Kasumi-1 (cell line): Measurements from ENCODE around the gene BNIPL.

Experiments
- DNase-seq, 2 experiments: peaks; one replicate each; lab custom pipeline; 2025; lab: John Stamatoyannopoulos, UW

Gene BNIPL

DNA sequence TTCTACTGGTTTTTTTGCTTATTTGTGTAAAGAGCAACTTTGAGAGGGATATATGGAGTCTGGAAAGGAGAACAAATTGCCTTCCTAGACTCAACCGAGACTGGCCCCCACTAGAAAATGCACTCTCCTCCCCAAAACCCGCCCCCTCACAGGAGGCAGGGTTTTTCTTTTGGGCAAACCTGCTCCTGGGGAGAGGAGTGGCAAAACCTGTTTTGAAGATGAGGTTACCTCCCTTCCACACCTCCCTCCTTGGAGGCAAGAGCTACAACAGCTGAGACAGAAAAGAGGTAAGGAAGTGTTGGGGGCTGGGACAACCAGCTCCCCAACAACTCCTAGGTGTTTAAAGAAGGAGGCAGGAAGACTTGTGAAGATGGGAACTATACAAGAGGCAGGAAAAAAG lies at the start of gene BNIPL:
Gene BNIPL, plus strand, starts transcription at position 231 of the 400 bp plus-strand sequence. Its CDS starts 140 bp downstream, at position 371.
- DNase-seq = no peak

GRCh38 chr1:150987924-150988323 lies 48.5 kb upstream of the BNIPL start:
- DNase-seq = no peak

DNA sequence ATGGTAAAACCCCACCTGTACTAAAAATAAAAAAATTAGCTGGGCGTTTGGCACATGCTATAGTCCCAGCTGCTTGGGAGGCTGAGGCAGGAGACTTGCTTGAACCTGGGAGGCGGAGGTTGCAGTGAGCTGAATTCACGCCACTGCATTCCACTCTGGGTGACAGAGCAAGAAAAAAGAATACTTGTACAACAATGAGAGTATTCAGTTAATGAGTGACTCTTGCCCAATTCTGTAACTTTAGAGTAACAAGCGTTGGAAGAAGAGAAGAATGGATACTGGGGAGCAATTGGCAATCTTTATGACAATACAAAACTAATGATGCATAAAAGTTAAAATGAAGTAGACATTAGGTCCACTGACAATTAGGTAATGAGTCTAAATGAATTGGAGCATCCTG lies 43.8 kb upstream of the BNIPL start:
- DNase-seq = no peak

DNA sequence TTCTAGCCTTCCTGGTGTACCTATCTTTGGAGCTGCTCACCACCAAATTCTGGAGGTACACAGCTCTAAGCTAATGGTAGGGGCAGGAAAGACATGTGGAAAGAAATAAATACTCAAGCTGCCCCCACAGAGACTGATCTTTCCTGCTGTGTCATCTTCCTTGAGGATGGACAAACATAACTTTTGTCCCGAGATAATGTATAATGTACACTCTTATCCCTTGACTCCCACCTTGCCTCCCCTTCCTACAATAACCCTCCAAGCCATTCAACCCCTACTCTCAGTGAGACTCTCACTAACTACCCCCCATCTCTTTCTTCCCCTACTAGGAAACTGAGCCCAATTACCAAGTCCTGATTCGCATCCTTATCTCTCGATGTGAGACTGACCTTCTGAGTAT lies 42.1 kb upstream of the BNIPL start:
- no peak for DNase-seq

GRCh38 chr1:150995460-150995859 lies 40.9 kb upstream of the BNIPL start:
- no peak for DNase-seq

DNA sequence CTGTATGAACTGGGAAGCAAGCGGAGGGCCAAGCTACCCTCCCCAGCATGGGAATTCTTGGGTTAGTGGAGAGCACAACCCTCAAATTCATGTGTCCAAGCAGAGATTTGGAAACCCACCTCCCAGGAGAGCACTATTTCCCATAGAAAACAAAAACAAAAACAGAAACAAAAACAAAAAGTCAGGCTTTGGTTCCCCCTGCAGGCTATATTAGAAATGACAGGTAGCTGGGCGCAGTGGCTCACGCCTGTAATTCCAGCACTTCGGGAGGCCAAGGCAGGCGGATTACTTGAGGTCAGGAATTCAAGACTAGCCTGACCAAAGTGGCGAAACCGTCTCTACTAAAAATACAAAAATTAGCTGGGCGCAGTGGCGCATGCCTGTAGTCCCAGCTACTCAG lies 40.5 kb upstream of the BNIPL start:
- peak in 1 of 2 experiments; percentile 11 for DNase-seq

- no peak for DNase-seq
These were observed 39.1 kb upstream of the BNIPL start for GRCh38 chr1:150997126-150997872.

DNA sequence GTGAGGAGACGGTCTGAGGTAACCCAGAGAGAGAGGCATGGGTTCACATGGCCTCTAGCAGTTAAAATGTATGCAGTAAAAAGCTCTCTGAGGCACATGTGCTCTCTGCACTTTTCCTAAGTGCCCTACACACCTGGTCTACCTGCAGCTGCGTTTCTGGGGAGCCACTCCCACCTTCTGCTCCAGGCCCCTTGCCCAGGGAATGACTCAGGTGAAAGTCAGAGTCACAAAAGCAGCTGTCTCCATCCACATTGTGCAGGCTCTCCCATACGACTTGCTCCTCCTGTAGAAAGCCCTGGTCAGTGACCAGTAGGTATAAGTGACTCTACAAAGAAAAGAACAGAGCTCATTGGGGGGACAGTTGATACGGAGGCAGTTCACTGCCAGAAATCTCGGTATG lies 38.4 kb upstream of the BNIPL start:
- DNase-seq = no peak

GRCh38 chr1:150999051-150999674 lies 37.2 kb upstream of the BNIPL start:
- no peak for DNase-seq

- no peak for DNase-seq
These were observed 36.5 kb upstream of the BNIPL start for GRCh38 chr1:150999926-151000325.

DNA sequence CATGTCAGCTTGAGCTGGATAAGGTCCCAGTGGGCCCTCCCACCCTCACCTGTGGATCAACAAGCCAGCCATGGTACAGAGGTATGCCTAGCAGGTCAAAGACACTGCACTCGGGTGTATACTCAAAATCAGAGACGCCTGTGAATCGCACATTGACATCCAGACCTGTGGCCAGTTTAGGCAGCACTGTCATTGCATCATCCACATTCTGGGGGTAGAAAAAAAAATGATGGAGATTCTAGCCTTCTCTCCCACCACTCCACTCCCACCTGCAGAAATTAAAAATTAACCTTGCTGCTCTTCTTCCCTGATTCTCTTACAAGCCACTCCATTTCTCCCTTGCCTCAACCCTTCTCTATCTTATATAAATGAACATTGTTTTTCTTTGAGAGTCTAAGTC lies 36.0 kb upstream of the BNIPL start:
- no peak for DNase-seq

DNA sequence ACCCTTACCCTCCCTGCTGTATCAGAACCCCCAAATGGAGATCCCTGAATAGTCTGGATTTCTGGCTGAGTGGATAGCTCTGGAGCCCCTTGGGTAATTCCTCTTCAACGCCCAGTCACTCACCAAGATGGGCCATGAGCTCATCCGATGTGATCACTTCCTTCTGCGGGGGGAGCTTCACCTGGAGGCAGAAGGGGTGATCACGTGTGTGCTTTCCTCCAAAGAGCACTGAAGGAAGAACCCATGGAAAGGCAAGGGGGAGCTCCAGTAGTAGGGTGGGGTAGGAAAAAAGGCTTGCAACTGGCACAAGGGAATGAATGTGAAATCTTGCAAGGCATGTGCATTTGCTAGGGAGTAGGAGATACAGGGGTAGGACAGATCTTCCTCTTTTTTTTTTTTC lies 34.8 kb upstream of the BNIPL start:
- no peak for DNase-seq

DNA sequence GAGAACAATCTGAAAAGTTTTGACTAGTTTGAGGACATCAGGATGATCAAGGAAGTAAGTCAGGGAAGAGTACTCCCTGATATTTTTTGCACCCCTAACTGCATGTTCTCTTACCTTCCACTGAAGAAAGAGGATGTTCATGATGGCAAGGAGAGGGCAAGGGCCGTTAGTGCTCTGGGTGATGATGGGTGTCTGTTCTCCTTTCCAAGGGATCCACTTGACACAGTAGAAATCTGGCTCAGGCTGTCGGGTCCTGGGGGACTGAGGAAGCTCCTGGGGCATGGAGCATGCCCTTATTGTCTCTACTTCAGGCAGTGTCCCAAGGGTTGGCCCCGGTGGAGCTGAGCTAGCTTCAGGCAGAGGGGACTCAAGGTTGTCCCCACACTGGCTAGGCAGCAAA lies 34.3 kb upstream of the BNIPL start:
- DNase-seq = peak; percentile 26 to 28

- no peak for DNase-seq
These were observed 33.8 kb upstream of the BNIPL start for GRCh38 chr1:151002611-151003010.

DNA sequence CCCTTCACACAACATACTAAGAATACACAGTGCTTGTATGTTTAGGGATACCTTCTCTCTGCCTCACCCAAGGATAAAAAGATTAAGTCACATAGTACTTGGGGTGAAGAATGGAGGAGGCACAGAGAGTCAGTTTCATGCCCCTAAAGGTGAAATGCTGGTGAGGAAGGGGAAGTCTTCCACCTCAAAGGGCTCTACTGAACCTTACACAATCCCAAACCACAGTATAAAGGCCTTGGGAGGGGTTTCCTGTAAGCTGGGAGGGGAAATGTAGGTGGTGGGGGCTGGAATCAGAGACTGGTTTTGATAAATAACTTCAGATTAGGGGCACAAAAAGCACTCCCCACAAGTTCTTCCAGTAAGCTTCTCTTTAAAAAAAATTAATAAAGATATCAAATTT lies 33.2 kb upstream of the BNIPL start:
- peak; percentile 41 to 48 for DNase-seq

DNA sequence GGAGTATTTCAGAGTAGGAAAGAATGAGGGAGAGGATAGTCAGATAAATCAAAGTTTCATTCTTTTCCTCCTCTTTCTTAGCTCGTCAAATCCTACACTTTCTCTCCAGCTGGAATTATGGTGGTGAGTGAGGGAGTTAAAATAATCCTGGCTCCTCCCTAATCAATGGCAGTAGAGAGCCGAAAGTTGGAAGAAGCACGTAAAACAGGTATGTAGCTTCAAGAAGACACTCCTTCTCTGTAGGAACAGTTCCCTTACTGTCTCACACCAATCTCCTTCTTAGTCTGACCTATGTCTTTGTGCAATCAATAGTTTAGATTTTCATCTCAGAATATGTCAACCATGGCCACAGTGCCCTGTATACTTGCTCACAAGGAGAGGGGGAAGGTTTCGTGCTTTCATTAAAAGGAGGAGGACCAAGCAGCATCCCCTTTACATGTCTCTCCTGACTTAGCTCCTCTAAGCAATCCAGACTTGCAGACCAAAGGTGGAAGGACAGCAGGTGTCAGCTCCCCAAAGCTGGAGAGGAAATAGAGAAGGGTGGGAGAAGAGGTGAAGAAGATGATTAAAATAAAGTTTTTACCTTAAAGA lies 30.6 kb upstream of the BNIPL start:
- no peak for DNase-seq

DNA sequence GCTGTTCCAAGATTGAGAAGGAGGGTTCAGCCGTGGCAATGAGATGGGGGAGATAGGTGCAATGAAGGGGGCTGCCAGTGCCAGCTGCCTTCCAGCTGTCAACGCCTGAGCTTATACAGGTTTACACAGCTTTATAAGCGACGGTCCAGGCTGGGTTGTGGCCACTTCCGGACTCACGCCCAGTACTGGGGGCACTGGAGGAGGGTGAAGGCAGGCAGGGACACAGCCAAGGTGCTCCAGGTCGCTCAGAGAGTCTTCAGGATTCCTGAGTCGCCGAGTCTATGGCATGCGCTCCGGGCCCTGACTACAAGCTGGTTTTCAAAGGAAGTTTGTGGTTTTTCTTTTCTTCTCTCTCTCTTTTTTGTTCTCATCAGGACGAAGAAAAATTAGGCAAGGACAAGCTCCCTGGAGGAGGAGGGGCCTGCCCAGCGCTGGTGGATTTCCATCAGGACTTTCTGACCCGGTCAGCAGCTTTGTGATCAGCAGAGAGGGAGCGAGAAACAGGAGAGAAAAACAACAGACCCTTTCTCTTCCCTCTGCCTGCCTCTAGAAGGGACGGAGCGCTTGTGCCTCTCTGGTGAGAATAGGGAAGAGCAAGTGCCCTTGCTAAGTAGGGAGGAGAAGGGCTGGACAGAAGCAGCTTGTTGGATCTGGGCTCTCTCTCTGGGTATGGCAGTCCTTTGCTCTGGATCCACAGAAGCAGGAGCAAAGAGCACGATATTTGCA lies 29.9 kb upstream of the BNIPL start, which contains the start of gene MINDY1:
Gene MINDY1, minus strand, starts transcription at position 576 of the 726 bp plus-strand sequence. CDS start 4,285 bp downstream, outside the sequence.
- DNase-seq = peak; percentile 95 to 96

DNA sequence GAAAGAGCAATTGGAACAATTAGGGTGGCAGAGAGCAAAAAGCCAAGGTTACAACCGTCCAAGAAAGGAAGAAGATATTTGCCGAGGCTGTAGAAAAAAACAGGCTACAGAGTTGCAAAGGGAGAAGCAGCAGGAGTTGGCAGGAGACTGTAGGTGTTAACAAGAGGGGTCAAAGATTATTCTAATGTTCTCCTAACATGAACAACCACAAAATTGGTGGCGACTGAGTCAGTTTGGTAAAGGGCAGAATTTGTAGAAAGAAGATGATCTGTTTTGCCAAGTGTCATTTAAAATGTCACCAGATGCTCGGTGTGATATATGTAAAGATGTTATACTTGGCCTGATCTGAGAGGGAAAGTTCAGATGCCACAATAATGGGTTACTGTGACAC lies 28.5 kb upstream of the BNIPL start:
- no peak for DNase-seq

DNA sequence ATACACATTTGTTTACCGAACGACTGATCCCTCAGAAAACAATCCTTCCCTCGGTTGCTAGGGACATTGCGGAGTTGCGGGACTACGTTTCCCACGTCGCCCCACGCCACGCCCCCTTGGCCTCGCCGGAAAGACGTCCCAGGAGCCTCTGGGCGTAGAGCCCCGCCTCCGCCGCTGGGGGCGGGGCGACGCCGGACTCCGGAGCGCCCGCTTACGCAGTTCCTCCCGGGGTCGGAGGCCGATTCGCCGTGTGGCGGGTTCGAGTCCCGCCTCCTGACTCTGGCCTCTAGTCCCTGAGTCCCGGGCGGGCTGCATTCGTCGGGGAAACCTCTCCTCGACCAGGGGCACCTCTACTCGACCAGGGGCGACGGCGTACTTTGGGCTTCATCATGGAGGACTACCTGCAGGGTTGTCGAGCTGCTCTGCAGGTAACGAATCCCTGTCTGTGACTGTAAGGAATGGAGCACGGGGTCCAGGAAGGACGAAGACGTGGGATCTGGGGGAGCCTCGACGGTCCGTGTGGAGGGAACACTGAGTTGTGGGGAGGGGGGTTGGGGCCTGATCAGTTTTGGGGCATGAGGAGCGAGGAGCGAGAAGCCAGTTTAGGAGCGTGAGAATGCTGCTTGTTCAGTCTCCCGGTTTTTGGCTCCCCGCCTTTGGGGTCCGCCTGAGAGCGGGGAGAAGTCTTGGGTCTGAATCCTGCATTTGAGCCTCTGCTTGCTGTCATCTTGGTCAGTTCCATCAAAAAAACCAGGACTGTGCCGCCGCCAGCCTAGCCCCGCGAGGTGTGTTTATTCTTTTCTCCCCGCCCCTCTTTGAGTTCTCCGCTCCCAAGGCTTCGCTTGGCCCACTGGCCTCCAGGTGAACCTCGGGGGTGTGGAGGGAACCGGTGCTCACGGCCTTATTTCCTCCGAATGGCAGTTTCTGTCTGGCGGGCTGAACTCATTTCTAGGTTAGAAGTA lies 27.9 kb upstream of the BNIPL start, which contains the start of gene PRUNE1:
Gene PRUNE1, plus strand, starts transcription at position 206 of the 962 bp plus-strand sequence. Its CDS starts 184 bp downstream, at position 390.
- peak; percentile 90 to 94 for DNase-seq

- DNase-seq = no peak
These were observed 27.2 kb upstream of the BNIPL start for GRCh38 chr1:151009206-151009587.

DNA sequence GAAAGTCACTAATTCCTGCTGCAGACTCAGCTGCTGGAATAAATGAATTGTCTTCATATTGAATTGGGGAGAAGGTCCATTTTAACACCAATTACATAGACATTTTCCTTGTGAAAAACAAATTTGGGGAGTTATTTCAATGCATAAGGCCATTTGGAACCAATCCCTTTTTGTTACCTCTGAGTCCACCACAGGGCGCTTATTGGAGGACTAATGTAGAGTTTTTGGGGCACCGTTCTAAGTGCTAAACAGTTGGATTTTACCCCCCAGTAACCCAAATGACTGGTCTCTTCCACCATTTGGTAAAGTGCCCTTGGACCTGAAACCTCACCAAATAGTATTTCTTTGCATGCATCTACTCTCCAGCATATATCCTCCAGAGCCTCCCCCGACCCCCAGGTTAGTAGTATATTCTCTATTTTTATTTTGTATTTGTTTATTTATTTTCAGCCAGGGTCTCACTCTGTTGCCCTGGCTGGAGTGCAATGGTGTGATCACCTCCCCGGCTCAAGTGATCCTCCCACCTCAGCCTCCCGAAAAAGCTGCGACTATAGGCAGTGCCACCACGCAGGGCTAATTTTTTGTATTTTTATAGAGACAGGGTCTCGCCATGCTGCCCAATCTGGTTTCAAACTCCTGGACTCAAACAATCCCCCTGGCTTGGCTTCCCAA lies 26.6 kb upstream of the BNIPL start:
- DNase-seq = no peak
